ENCODE results near the gene FOXF1.

Gene FOXF1

GRCh38 chr16:86510465-86511261 lies at the start of gene FOXF1:
Gene FOXF1 (plus strand): TSS chr16:86510527. CDS start chr16:86510570, 43 bp downstream.
- DNase-seq (ENCODE audit: low read depth, low spot score), result peak; percentile 61

GRCh38 chr16:86461037-86461436 lies 49.3 kb upstream of the FOXF1 start:
- DNase-seq (ENCODE audit: low read depth, low spot score), result no peak

- no peak for DNase-seq (ENCODE audit: low read depth, low spot score)
Observed at GRCh38 chr16:86462334-86463084, 47.8 kb upstream of the FOXF1 start.

- DNase-seq (ENCODE audit: low read depth, low spot score), result no peak
Observed at GRCh38 chr16:86464044-86464443, 46.3 kb upstream of the FOXF1 start.

- DNase-seq (ENCODE audit: low read depth, low spot score), result no peak
Observed at GRCh38 chr16:86465434-86465833, 44.9 kb upstream of the FOXF1 start.

- DNase-seq (ENCODE audit: low read depth, low spot score), result peak; percentile 57
Observed at GRCh38 chr16:86466696-86467406, 43.5 kb upstream of the FOXF1 start.

- no peak for DNase-seq (ENCODE audit: low read depth, low spot score)
Observed at GRCh38 chr16:86467490-86467889, 42.8 kb upstream of the FOXF1 start.

GRCh38 chr16:86470964-86471363 lies 39.4 kb upstream of the FOXF1 start:
- no peak for DNase-seq (ENCODE audit: low read depth, low spot score)

- no peak for DNase-seq (ENCODE audit: low read depth, low spot score)
Observed at GRCh38 chr16:86471896-86472295, 38.4 kb upstream of the FOXF1 start.

- no peak for DNase-seq (ENCODE audit: low read depth, low spot score)
Observed at GRCh38 chr16:86472366-86472765, 38.0 kb upstream of the FOXF1 start.

GRCh38 chr16:86476956-86477534 lies 33.3 kb upstream of the FOXF1 start:
- DNase-seq (ENCODE audit: low read depth, low spot score), result no peak

- no peak for DNase-seq (ENCODE audit: low read depth, low spot score)
Observed at GRCh38 chr16:86477642-86478041, 32.7 kb upstream of the FOXF1 start.

- no peak for DNase-seq (ENCODE audit: low read depth, low spot score)
Observed at GRCh38 chr16:86478779-86479178, 31.5 kb upstream of the FOXF1 start.

- no peak for DNase-seq (ENCODE audit: low read depth, low spot score)
Observed at GRCh38 chr16:86479419-86479818, 30.9 kb upstream of the FOXF1 start.

GRCh38 chr16:86480444-86480843 lies 29.9 kb upstream of the FOXF1 start:
- no peak for DNase-seq (ENCODE audit: low read depth, low spot score)

GRCh38 chr16:86481607-86482006 lies 28.7 kb upstream of the FOXF1 start:
- DNase-seq (ENCODE audit: low read depth, low spot score), result no peak

GRCh38 chr16:86484240-86484639 lies 26.1 kb upstream of the FOXF1 start:
- DNase-seq (ENCODE audit: low read depth, low spot score), result no peak

- DNase-seq (ENCODE audit: low read depth, low spot score), result no peak
Observed at GRCh38 chr16:86485746-86486145, 24.6 kb upstream of the FOXF1 start.

GRCh38 chr16:86490859-86491639 lies 19.3 kb upstream of the FOXF1 start:
- no peak for DNase-seq (ENCODE audit: low read depth, low spot score)

GRCh38 chr16:86491640-86492023 lies 18.7 kb upstream of the FOXF1 start:
- no peak for DNase-seq (ENCODE audit: low read depth, low spot score)

GRCh38 chr16:86492267-86492960 lies 17.9 kb upstream of the FOXF1 start:
- no peak for DNase-seq (ENCODE audit: low read depth, low spot score)

Data from astrocyte of the hippocampus (primary cell).